HL-60 (cell line): ENCODE results near the gene CFAP46.

Experiments used
- DNase-seq, 2 experiments: peaks; one replicate each; pipeline ENCODE4 v3.0.0-alpha.2; 2010 to 2020; ENCODE audit warnings: low read depth in 1 of 2, low spot score in 1 of 2
- H3K27ac ChIP-seq: fragments of 250-450 bp; sonication (Bioruptor Pico); replicated peaks from 2 replicates; pipeline ENCODE4 v1.5.1; 2020; ENCODE audit warnings: mild to moderate bottlenecking, moderate library complexity
- H3K27me3 ChIP-seq: fragments of 250-450 bp; sonication (Bioruptor Pico); 2 replicates; pipeline ENCODE4 v1.5.1; 2021; ENCODE audit warnings: mild to moderate bottlenecking, moderate library complexity; ENCODE audit not compliant: insufficient read depth, poor library complexity, severe bottlenecking
- H3K4me3 ChIP-seq: replicated peaks from 2 replicates; pipeline ENCODE4 v1.5.1; 2011; ENCODE audit warnings: mild to moderate bottlenecking, control low read depth, low read length; ENCODE audit not compliant: insufficient read depth
- GABPA ChIP-seq: IDR thresholded peaks from 2 replicates; pipeline ENCODE4 v1.6.1; 2012; ENCODE audit warnings: low read depth
- POLR2AphosphoS5 ChIP-seq: IDR thresholded peaks from 2 replicates; pipeline ENCODE4 v1.6.1; 2012; ENCODE audit warnings: low read depth
- SPI1 ChIP-seq: IDR thresholded peaks from 2 replicates; pipeline ENCODE4 v1.6.1; 2012; ENCODE audit warnings: low read depth, mild to moderate bottlenecking, borderline replicate concordance
- TF ChIP-seq, protein P1 (sequence below): IDR thresholded peaks from 2 replicates; pipeline ENCODE4 v1.6.1; 2012; ENCODE audit warnings: low read depth; ENCODE audit not compliant: insufficient replicate concordance
- TF ChIP-seq, protein P2 (sequence below): IDR thresholded peaks from one replicate; pipeline ENCODE4 v1.5.1; 2011; ENCODE audit warnings: low read length, control low read depth, inconsistent platforms; ENCODE audit not compliant: insufficient read depth

Gene CFAP46

DNA sequence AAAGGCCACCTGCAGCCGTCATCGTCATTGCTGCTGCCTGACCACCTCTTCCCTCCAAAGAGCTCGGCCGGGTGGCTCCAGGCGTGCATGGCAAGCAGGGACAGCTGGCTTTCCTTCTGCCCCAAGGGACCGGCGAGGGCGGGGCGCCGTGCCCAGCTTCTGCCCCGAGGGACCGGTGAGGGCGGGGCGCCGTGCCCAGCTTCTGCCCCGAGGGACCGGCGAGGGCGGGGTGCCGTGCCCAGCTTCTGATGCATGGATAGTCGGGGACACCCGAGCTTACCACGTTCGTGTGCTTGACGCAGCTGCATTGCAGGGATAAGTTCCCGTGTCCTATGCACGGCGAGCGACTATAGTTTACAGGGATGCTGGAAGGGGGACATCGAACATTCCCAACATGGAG lies 27.0 kb downstream of the CFAP46 start:
- no peak for TF ChIP-seq SPI1
- TF ChIP-seq POLR2AphosphoS5 = no peak
- no peak for TF ChIP-seq GABPA
- TF ChIP-seq, protein P1, sequence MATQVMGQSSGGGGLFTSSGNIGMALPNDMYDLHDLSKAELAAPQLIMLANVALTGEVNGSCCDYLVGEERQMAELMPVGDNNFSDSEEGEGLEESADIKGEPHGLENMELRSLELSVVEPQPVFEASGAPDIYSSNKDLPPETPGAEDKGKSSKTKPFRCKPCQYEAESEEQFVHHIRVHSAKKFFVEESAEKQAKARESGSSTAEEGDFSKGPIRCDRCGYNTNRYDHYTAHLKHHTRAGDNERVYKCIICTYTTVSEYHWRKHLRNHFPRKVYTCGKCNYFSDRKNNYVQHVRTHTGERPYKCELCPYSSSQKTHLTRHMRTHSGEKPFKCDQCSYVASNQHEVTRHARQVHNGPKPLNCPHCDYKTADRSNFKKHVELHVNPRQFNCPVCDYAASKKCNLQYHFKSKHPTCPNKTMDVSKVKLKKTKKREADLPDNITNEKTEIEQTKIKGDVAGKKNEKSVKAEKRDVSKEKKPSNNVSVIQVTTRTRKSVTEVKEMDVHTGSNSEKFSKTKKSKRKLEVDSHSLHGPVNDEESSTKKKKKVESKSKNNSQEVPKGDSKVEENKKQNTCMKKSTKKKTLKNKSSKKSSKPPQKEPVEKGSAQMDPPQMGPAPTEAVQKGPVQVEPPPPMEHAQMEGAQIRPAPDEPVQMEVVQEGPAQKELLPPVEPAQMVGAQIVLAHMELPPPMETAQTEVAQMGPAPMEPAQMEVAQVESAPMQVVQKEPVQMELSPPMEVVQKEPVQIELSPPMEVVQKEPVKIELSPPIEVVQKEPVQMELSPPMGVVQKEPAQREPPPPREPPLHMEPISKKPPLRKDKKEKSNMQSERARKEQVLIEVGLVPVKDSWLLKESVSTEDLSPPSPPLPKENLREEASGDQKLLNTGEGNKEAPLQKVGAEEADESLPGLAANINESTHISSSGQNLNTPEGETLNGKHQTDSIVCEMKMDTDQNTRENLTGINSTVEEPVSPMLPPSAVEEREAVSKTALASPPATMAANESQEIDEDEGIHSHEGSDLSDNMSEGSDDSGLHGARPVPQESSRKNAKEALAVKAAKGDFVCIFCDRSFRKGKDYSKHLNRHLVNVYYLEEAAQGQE = no peak
- TF ChIP-seq, protein P2, sequence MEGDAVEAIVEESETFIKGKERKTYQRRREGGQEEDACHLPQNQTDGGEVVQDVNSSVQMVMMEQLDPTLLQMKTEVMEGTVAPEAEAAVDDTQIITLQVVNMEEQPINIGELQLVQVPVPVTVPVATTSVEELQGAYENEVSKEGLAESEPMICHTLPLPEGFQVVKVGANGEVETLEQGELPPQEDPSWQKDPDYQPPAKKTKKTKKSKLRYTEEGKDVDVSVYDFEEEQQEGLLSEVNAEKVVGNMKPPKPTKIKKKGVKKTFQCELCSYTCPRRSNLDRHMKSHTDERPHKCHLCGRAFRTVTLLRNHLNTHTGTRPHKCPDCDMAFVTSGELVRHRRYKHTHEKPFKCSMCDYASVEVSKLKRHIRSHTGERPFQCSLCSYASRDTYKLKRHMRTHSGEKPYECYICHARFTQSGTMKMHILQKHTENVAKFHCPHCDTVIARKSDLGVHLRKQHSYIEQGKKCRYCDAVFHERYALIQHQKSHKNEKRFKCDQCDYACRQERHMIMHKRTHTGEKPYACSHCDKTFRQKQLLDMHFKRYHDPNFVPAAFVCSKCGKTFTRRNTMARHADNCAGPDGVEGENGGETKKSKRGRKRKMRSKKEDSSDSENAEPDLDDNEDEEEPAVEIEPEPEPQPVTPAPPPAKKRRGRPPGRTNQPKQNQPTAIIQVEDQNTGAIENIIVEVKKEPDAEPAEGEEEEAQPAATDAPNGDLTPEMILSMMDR = no peak
- no peak for DNase-seq
- Histone ChIP-seq H3K27ac (no peak overlapping the region), H3K4me3 (no peak overlapping the region), H3K27me3 (no peaks in the 10 kb centered on the region)

DNA sequence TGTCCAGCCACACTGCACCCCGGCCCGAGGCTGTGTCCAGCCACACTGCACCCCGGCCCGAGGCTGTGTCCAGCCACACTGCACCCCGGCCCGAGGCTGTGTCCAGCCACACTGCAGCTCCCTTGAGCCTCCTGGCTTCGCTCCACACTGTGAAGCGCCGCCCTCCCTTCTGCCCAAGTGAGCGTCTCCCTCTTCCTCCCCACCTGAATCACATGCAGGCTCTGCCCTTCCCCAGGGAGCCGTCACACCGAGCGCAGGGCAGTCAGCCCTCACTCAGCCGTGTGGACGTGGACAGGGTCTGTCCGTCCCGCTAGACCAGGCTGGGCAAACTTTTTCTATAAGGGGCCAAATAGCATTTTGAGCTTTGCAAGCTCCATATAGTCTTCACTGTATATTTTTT lies 27.6 kb downstream of the CFAP46 start:
- TF ChIP-seq, protein P2 = no peak
- no peak for TF ChIP-seq GABPA
- no peak for TF ChIP-seq POLR2AphosphoS5
- TF ChIP-seq, protein P1 = no peak
- H3K27me3 ChIP-seq = no peaks in the 10 kb centered on the region
- no peak overlapping the region for H3K27ac ChIP-seq
- no peak for DNase-seq
- H3K4me3 ChIP-seq = no peak overlapping the region

DNA sequence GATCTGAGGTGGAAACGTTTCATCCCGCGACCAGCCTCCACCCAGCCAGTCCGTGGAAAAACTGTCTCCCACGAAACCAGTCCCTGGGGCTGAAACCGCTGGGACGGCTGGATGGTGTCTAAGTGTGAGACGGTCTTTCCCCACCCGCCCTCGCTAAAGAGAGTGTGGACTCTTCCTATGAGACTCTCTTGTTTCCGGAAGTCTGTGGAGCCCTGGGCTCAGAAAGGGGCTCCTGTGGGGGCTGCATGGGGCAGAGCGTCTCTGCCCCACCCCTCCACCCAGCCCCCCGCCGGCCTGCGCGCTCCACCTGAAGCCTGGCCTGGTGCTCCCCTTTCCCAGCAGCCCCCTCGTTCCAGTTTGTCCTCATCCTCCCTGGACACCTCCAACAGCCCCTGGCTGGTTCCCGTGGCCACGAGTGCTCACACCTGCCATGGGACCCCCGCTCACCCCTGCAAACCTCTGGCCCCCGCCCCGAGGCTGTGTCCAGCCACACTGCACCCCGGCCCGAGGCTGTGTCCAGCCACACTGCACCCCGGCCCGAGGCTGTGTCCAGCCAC lies 28.7 kb downstream of the CFAP46 start:
- no peak for DNase-seq
- no peak overlapping the region for H3K27ac ChIP-seq
- TF ChIP-seq GABPA = no peak
- TF ChIP-seq, protein P2 = no peak
- no peak for TF ChIP-seq POLR2AphosphoS5
- TF ChIP-seq, protein P1 = no peak
- no peak for TF ChIP-seq SPI1
- H3K4me3 ChIP-seq = no peak overlapping the region
- H3K27me3 ChIP-seq = no peaks in the 10 kb centered on the region
